Left colon (tissue), 2 donors: Measurements from ENCODE around the gene POMC. TPM values are rescaled to one million over a fixed set of nuclear protein-coding genes. Genes with fewer than 3 reads are reported as not detected.

ENCODE experiments used
- ATAC-seq: fragments of 200-7000 bp; cut with Tn5 transposase; one replicate; pipeline ENCODE4 v1.9.1; 2020; ENCODE audit warnings: mild to moderate bottlenecking, moderate library complexity
- DNase-seq, 2 donors: peaks; one replicate each; pipeline ENCODE4 v3.0.0-alpha.2; 2020
- intact Hi-C, 2 donors: fragments of 100-400 bp; cut with DNase I in 1 of 2; cut with micrococcal nuclease in 1 of 2; formaldehyde crosslinking; loops; one replicate each; pipeline versions ENCODE4 v1.11.2 to v1.14.0; 2022; cut with DNase I, micrococcal nuclease
- total RNA-seq, 2 donors: library from RNA; stranded (reverse); fragmentation: NEBNext Ultra II Directional; extraction: Animal tissue kit (Norgen Biotek cat#: 25700); gene quantifications; one replicate each; pipeline ENCODE4 v1.2.1, GENCODE V29; 2021
- donor health status: DM: no; HTN: no; CAD: no.
- donor health status: DM: yes; HTN: yes; CAD: no.

The POMC gene
- total RNA-seq, 2 donors from 2014 or later, result 0.31 to 0.59 TPM

DNA sequence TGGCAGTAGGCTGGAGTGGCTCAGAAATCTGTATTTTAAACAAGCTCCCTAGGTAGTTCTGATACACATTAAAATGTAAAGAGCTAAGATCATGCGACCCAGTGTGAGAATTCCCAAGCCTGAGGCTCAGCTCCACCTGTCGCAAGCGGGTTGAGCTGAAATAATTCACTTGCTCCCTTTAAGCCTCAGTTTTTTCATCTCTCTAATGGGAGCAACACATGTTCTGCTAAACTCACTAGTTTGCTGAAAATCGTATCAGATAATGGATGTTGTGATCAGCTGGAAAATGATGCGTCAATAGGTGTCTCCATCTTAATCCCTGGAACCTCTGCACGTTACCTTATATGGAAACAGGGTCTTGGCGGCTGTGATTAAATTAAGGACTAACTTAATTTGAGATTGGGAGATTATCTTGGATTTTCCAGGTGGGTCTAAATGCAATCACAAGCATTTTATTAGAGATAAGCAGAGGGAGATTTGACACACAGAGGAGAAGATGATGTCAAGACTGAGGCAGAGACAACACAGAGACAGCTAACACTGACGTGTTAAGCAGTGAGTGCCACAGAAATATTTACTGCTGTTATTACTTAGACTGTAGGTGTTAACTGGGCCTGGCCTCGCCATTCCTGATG lies 53.0 kb downstream of the POMC start:
- intact Hi-C loops, result no loop called here
- ATAC-seq, result no peak

DNA sequence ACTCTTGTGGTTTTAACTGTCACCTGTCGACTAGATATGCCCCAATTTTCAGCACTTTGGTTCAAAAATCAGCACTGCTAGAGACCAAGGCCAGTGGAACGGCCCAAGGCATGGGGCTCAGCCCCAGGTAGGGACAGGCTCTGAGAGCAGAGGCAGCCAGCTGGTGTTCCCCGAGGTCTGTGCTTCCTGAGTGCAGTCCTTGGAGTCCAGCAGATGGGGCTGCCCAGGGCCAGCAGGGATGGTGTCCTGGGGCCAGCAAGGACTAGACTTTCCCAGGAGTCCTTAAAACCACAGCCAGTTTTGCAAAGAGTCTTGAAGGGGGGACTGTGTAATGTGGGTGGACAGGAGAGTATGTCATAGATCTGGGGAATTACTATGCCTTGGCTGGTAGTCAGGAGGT lies 56.3 kb downstream of the POMC start:
- intact Hi-C loops, result no loop called here
- DNase-seq (no peak), ATAC-seq (no peak)

More for the DNA sequence above, 53.0 kb downstream of the POMC start:
- no peak for DNase-seq

Other genes starting within 250 kb of the POMC start
- gene ADCY3, start 248.3 kb downstream of the POMC start, total RNA-seq, result 10 to 100 TPM; 30.2 to 36.7 TPM
- gene DNAJC27, start 196.6 kb downstream of the POMC start, total RNA-seq, result 1 to 10 TPM; 3.7 to 4.8 TPM
- 1 to 10 TPM in 1 of 2 donors, under 1 TPM in 1; 0.98 to 2.5 TPM for gene EFR3B, start 126.5 kb downstream of the POMC start, total RNA-seq
- gene DNMT3A, start 173.3 kb upstream of the POMC start, total RNA-seq, result 10 to 100 TPM; 27.3 to 27.8 TPM